Stimulated activated CD8-positive, alpha-beta memory T cell treated with anti-CD3 and anti-CD28 coated beads, Interleukin-2, amount 100 ng/mL, for 1 hour (primary cell): ENCODE measurements around the gene B4GALT3.
A peak's percentile ranks its signal among the peaks of the same experiment; 100 is the strongest.

Experiments
- DNase-seq, 2 donors: peaks; one replicate each; pipeline ENCODE4 v3.0.0-alpha.2; 2020; ENCODE audit warnings: low read depth in 2 of 2

Gene B4GALT3

GRCh38 chr1:161163793-161164192, 13.5 kb downstream of the B4GALT3 start:
- no peak for DNase-seq

- DNase-seq: no peak
Observed at GRCh38 chr1:161162806-161163205, 14.5 kb downstream of the B4GALT3 start.

- no peak for DNase-seq
Observed at GRCh38 chr1:161162052-161162451, 15.3 kb downstream of the B4GALT3 start.

GRCh38 chr1:161161652-161162051, 15.7 kb downstream of the B4GALT3 start:
- DNase-seq: no peak

- no peak for DNase-seq
Observed at GRCh38 chr1:161160671-161161145, 16.6 kb downstream of the B4GALT3 start.

GRCh38 chr1:161159913-161160243, 17.4 kb downstream of the B4GALT3 start:
- DNase-seq: no peak

- peak; percentile 81 to 88 for DNase-seq
Observed at GRCh38 chr1:161159087-161159912, 18.0 kb downstream of the B4GALT3 start, which contains the start of gene USP21. TSS of gene USP21 (plus strand) at chr1:161159500. CDS start at chr1:161160641, 1,141 bp downstream.

GRCh38 chr1:161158316-161159010, 18.8 kb downstream of the B4GALT3 start:
- no peak for DNase-seq

- DNase-seq: no peak
Observed at GRCh38 chr1:161157867-161158266, 19.4 kb downstream of the B4GALT3 start.

GRCh38 chr1:161153682-161154337, 23.5 kb downstream of the B4GALT3 start, which contains the start of gene UFC1:
TSS of gene UFC1 (plus strand) at chr1:161153978. CDS start at chr1:161153998, 20 bp downstream.
- peak; percentile 49 to 62 for DNase-seq

GRCh38 chr1:161153176-161153575, 24.1 kb downstream of the B4GALT3 start:
- no peak for DNase-seq

- DNase-seq: no peak
Observed at GRCh38 chr1:161145832-161146231, 31.5 kb downstream of the B4GALT3 start.

GRCh38 chr1:161140755-161141400, 36.4 kb downstream of the B4GALT3 start:
- DNase-seq: no peak

GRCh38 chr1:161139766-161140165, 37.5 kb downstream of the B4GALT3 start:
- DNase-seq: no peak

GRCh38 chr1:161138431-161138830, 38.9 kb downstream of the B4GALT3 start:
- no peak for DNase-seq

GRCh38 chr1:161137881-161138280, 39.4 kb downstream of the B4GALT3 start:
- DNase-seq: no peak

- no peak for DNase-seq
Observed at GRCh38 chr1:161133220-161133740, 44.0 kb downstream of the B4GALT3 start.

GRCh38 chr1:161132410-161133219, 44.7 kb downstream of the B4GALT3 start, which contains the start of gene DEDD:
TSS of gene DEDD (minus strand) at chr1:161132667. CDS start at chr1:161124462, 8,205 bp downstream.
- peak; percentile 72 to 78 for DNase-seq

GRCh38 chr1:161131523-161132409, 45.5 kb downstream of the B4GALT3 start:
- no peak for DNase-seq
